ENCODE results near the gene HSPG2.

HSPG2 gene

DNA sequence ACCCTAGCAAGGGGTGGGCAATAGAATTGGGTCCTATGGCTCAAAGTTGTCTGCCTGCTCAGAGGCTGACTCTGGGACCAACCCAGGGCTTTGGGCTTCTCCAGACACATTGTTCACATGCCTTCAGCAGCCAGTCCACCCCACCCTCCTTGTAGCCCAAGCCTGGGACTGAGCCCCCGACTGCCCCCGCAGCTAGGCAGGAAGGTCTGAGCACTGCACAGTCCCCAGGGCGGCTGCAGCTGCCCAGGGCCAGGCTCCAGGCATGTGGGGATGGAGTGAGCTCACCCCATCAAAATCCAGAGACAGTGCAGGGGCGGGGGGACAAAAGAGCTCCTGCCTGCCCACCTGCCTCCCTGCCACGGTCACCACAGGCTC is 35.6 kb downstream of the HSPG2 start:
- in situ Hi-C loops (cut with MboI; ENCODE audit: low sequenced_read_pairs) = no loop called here

DNA sequence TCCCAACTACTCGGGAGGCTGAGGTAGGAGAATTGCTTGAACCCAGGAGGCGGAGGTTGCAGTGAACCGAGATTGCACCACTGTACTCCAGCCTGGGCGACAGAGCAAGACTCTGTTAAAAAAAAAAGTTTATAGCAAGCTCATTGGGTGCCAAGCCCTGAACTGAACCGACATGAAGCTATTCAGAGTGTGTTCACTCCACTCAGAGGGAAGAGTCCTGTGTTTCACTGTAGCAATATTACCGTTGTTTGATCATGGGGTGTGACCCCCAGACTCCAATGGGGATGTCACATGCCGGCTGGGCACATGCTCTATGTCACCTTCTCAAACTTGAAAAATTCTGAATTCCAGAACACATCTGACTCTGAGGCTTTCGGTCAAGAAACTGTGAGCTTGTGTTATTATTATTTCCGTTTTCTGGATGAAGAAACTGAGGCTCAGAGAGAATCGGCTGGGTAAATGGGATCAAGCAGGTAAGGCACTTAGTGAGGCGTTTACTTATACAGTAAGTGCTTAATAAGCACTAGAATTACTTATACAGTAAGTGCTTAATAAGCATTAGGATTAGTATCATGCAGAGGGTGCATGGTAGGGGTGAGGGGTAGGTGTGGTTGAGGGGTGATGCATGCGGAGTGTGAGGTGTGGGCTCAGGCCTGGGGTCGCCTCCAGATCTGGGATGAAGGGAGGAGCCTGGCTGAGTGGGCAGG is 36.2 kb downstream of the HSPG2 start:
- in situ Hi-C loops (cut with MboI; ENCODE audit: low sequenced_read_pairs) = no loop called here

DNA sequence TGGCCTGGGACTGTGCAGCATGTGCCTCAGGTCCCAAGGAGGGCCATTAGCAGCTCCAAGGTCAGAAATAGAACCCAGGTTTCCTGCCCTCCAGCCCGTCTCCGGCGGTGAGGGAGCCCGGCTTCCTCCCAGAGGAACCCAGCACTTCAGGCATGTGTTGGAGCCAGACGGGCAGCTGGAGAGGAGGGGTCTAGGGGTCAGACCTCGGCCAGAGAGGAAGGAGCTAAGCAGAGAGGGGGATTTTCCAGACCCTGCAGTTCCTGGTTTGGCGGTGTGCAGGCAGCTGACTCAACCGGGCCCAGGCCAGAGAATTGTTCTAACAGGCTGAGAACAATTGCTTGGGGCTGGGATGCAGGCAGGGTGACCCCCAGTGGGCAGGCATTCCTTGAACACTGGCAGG is 37.1 kb downstream of the HSPG2 start:
- in situ Hi-C loops (cut with MboI; ENCODE audit: low sequenced_read_pairs) = no loop called here

DNA sequence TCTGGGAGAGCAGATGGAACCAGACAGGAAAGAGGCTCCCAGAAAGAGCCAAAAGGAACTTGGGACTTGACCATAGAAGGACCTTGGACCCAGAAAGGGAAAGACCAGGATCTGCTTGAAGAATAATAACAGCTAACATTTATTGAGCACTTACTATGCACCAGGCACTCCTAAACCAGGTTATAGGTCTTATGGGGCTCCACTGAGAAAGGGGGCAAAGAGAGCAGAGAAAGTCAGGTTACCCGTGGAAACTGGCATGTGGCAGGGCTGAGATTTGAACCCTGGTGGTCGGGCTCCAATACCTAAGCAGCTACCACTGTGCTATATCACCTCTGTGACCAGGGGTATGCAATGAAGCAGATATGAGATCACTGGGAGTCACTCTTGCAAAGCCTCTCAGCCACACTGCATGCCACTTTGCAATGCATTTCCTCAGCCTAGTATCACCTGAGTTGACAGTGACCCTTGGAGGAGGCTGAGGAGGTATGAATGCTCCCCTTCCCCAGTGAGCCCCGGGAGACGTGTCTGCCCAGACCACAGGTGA is 37.8 kb downstream of the HSPG2 start:
- in situ Hi-C loops (cut with MboI; ENCODE audit: low sequenced_read_pairs) = no loop called here

DNA sequence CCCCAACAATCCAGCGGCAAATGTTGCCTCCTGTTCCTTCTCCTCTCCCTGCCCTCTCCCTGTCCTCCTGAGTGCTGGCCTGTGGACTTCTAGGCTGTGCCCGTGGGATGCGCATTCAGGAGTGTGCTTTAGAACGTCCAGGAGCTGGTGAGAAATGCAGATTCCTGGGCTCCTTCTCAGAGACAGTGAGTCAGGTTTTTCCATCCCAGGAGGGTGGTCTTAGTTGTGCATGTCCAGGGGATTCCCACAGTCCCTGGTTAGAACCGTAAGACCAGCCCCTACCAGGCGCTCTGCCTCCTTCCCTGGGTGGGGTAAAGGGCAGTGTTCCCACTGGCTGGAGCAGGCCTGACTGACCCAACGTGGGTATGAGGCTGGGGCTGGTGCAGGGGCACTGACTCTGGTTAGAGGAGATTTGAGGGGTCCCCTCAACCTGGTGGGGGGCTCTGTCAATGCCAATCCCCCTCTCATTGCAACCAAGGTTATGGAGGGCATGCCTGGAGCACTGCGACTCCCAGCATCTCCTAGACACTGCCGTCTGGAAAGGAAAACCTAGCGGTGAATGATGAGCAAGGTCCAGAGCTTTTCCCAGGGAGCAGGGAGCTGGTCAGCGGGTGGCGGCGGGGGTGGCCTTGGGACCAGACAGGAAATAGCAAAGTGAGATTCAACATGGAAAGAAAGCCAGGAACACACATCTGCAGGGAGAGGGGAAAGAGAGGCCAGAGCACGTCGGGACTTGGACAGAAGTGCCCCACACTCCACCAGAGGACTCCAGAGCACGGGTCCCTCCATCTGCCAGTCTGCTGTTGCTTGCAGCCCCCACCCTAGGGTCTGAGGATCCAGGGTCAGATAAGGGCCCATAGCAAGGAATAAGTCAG is 38.5 kb downstream of the HSPG2 start:
- in situ Hi-C loops (cut with MboI; ENCODE audit: low sequenced_read_pairs) = no loop called here

DNA sequence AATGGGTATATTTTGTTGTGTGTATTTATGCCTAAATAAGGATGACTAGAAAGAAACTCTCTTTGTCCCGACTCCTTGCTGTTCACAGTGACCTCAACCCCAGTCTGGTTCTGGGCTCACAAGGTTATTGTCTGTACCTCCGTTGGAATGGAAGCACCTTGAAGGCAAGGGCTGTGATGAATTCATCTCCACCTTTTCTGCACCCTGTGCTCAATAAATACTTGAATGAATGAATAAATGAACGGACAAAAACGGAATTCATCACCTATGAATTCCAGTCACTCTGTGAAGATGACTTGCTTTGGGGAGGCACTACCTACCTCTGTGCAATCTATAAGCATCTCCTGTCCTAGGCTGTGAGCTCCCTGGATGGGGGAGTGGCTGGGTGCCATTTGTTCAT is 39.3 kb downstream of the HSPG2 start:
- in situ Hi-C loops (cut with MboI; ENCODE audit: low sequenced_read_pairs) = no loop called here

DNA sequence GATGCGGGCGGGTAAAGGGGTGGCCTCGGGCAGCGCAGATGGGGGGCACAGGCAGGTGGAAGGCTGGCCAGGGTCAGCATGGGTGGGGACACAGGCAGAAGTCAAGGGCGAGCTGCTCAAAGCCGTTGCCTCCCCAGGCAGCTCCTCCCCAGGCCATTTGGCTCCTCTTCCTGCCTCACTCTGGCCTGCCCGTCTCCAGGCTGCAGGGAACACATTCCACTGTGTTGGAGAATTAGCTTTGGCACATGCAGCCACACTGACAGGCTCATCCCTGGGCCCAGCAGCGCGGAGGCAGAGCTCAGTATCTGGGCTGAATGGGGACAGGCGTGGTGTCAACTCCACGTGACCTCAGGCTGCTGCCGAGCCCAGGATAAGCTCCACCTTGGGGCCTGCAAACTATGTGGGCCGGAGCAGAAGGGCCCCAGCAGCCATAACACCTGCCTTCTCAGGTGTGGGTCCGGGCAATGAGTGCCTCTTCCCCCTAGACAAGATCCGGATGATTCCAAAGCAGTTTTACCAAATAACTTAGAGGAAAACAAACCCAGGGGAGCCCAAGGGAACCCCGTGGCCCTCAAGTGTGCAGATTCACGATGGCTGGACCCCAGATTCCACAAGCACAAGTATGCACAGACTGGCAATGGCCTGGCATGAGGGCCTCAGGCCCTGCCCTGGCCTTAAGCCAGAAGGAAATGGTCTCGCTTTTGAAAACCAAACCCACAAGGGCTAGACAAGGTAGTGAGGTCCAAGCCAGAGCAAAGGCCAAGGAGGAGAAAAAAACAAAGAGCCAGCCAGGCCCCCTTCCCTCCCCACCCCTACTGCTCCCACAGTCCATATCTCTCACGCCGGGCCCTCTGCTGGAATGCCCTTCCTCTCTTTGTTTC is 40.2 kb downstream of the HSPG2 start:
- in situ Hi-C loops (cut with MboI; ENCODE audit: low sequenced_read_pairs) = no loop called here

DNA sequence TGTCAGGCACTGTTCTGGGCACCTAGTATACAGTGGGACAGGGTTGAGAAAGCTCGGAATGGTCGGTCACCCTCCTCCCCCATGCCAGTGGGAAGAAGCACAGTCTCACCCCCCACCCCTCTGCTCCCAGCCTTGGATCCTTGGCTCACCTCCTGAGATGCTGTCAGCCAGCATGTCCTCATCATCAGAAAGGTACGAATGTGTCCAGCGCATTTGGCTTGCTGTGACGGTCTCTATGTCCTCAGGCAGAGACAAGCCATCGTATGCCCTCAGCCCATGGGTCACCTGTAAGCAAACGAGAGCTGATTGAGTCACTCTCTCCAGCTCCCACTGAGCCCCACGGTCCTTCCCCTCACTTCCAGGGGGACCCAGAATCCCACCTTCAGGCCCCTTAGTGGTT is 41.1 kb downstream of the HSPG2 start:
- in situ Hi-C loops (cut with MboI; ENCODE audit: low sequenced_read_pairs) = no loop called here

DNA sequence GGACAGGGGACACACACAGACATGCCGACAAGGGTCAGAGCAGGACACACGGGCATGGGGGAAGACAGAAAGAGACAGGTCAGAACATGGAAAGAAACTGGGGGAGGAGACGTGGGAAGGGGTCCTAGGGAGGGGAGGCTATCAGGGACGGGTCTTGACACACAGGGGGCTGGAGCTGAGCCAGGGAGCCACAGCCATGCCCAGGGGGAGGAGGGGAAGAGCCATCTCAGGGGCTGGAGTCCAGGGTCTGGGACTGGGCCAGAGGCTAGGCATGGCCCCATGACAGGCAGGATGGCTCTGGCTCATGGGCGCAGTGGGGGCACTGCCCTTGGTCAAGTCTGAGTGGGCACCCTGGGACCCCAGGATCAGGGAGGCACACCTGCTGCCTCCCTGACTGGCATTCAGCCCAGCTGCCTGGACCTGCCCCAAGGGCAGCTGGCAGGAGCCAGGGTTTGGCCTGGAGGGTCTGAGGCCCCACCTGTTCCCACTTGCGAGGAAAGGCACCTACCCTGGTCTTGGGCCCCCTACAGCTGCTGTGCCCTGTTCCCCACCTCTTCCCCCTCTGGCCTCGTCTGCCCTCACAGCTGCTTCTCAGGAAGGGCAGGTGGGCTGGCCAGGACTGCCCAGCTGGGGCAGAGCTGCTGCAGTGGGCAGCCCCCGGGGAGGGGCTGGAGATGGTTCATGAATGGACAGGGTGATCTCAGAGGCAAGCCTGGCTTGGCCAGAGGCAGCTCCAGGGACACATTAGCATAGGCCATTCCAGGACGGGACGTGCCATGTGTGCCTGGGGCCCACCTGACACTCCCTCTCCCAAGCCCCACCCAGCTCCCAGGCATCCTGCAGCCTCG is 42.9 kb downstream of the HSPG2 start:
- in situ Hi-C loops (cut with MboI; ENCODE audit: low sequenced_read_pairs) = no loop called here

DNA sequence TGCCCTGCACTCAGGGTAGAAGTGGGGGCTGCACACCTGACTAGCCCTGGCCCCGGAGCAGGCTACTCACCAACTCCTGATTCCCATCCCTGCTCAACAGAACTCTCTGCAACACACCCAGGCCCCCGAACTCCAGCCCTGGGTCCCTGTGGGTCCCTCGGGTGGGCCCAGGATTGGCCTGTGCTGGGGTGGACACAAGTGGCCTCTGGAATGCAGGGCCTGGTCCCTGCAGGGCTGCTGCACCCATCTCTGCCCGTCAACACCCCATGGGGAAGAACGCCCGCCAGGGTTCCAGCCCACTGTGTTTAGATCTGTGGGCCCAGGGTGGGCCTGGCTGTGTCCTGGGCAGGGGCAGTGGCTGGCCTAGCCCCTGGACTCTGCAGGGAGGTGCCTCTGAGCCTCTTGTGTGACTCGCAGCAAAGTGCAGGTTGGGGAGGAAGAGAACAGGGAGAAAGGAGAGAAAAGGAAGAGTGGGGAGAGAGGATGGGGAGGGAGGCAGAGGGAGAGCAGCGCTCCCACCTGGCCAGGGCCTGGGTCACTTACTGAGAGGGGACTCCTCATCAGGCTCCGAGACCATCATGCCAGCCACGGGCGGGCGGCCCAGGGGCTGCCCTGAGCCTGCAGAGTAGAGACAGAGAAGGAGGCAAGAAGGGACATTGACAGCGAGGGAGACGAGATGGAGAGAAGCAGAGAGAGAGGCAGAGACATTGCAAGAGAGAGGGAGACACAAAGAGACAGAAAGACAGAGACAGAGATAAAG is 43.9 kb downstream of the HSPG2 start:
- in situ Hi-C loops (cut with MboI; ENCODE audit: low sequenced_read_pairs) = no loop called here

DNA sequence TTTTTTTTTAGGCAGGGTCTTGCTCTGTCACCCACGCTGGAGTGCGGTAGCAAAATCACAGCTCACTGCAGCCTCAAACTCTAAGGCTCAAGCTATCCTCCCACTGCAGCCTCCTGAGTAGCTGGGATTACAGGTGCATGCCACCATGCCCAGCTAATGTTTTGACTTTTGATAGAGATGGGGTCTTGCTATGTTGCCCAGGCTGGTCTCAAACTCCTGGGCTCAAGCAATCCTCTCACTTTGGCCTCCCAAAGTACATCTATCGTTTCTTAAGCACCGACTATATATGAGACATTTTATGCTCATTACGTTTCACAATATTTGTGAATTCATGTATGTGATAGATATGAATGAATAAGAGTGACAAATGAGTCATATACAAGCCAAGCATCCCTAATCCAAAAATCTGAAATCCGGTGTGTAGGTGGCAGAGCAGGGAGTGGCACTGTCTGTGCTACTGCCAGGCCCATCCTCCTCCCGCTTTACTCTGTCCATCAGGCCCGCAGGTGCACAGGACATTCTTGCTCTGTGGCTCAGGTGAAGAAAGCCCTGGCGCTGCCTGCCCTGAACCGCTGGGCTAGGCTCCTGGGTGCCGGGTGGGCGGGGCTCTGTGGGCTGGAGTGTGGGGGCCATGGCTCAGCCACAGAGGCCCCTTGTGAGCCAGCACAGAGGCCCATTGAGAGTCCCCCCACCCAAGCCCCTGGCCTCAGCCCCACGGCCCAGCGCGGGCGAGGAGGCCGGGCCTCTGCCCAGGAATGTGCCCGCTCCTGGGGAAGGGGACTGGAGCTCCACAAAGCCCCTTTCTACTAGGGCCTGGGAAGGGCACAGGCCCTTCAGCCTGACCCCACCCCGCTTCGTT is 45.3 kb downstream of the HSPG2 start:
- in situ Hi-C loops (cut with MboI; ENCODE audit: low sequenced_read_pairs) = no loop called here

DNA sequence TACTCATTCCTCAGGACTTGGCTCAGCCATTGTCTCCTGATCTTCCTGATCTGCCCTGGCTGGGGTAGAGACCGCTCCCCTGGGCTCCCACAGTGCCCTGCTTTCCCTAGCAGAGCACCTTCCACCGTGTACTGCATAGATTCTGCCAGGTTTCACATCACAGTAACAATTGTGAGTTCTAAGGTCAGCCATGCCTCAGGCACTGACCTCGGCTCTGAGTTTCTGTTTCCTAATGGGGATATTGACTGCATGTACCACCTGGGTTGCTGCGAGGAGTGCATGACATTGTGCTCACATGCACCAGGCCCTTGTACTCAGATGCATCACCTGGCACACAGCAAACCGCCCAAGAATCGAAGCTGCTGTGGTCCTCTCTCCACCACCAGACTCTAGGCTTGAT is 46.0 kb downstream of the HSPG2 start:
- in situ Hi-C loops (cut with MboI; ENCODE audit: low sequenced_read_pairs) = no loop called here

DNA sequence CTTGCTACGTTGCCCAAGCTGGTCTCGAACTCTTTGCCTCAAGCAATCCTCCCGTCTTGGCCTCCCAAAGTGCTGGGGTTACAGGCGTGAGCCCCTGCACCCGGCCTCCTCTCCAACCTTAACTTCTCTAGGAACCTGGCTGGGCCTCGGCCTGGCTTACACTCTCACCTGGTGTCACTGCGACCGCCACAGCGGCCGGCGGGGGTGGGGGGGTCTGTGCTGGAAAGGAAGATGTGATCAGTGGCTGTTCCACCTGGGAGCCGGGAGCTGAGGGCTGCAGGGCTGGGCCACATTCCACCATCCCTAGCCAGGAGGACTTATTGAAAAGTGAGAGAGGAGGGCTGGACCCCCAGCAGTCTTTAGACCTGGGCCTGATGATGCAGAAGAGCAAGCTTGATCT is 48.6 kb downstream of the HSPG2 start:
- in situ Hi-C loops (cut with MboI; ENCODE audit: low sequenced_read_pairs) = no loop called here

DNA sequence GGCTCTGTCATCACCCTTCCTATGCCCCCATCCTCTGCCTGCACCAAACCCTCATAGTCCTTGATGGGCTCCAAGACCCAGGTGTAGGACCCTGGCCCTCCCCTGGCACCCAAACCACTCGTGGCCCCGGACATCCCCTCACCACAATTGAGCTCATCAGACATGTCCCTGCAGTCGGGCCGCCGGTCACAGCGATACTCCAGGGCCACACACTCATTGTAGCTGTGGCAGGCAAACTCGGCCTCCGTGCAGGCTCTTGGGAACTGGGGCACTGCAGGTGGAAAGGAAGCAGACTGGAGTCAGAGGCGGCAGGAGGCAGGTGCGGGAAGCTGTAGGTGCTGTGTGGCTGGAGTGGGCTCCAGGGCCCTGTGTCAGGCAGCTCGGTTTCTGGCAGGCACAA is 49.3 kb downstream of the HSPG2 start:
- in situ Hi-C loops (cut with MboI; ENCODE audit: low sequenced_read_pairs) = no loop called here

DNA sequence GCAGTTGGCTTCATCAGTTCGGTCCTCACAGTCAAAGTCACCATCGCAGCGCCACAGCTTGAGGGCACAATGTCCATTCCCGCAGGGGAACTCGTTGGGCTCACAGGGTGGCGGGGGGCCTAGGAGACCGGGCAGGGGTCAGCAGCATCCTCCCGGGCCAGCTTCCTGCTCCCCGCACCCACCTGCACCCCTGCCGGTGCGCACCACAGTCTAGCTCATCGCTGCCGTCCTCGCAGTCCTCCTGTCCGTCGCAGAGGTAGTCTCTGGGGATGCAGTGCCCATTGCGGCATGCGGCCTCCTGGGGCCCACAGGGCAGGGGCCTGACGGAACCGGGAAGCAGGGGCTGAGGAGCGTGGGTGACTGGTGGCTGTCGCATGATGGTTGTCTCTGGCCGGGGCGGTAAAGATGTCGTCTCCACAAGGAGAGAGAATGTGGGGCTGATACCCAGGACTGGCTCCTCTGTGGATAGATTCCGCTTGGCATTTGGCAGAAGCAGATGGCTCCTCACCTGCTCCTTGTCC is 49.8 kb downstream of the HSPG2 start:
- in situ Hi-C loops (cut with MboI; ENCODE audit: low sequenced_read_pairs) = no loop called here

DNA sequence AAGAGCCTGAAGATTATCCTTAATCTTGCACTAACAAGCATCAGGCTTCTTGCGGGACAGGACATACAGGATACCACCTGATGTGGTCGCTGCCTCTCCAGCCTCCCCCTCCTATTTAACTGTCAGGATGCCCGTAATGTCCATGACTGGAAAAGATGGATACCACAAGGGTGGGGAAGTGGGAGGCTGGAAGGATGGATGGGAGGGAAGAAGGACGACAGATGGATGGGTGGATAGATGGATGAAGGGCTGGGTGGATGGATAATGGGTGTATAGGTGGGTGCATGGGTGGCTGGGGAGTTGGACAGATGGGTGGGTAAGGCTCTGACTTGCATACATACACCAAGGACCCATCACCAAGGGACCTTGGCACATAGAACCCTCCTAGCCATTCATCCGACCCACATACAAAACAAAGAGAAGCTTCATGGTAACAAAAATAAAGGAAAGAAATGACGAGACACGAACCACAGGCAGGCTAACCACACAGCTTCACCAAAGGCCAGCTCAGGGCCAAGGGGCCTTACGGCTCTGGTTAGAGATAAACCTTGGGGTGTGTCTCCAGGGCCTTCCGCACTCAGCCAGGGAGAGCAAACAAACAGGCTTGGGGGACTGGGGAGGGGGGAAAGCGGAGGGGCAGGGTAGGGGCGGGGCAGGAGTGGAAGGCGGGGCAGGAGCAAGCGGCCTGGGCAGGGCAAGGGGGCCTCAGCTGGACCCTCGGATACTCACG is 50.5 kb downstream of the HSPG2 start:
- in situ Hi-C loops (cut with MboI; ENCODE audit: low sequenced_read_pairs) = no loop called here

DNA sequence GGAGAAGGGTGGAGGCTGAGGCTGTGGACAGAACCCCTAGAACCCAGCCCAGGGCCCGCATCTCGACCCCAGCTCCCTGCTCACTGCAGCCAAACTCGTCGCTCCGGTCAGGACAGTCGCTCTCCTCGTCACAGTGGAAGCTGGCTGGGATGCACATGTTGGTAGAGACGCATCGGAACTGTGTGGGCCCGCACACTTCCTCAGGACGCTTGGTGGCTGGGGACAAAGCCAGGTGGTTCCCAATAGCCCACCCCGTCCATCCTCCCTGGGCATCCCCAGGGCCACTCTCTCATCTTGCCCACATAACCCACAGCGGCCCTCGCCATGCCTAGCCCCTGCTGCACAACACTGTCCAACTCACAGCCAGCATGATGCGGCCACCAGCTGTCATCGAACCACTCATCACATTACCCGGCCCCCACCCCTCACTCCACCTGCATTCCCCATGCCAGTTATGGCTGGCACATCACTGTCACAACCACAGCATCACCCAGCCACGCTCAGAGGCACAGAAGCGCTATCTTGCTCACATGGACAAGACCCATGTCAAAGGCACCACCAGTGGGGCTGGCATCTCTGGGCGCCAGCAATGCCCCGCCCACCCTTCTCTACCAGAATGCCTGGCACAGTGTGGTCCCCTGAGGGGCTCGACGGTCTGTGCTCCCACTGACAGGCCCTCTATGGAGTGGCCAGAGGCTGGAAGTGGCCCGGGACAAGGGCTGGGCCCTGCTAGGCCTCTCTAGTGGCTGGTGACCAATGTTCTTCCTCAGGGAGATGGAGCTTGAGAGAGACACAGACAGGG is 51.7 kb downstream of the HSPG2 start:
- in situ Hi-C loops (cut with MboI; ENCODE audit: low sequenced_read_pairs) = no loop called here
